KG1 (cell line): Measurements from ENCODE around the gene ZDHHC17.
A peak's percentile ranks its signal among the peaks of the same experiment; 100 is the strongest.
"Not testable (repeated sequence)": the region's sequence is repeated elsewhere in the genome, so short reads cannot be mapped to it uniquely, and the experiment has no call there.

Source experiments
- DNase-seq: peaks from one replicate; lab custom pipeline; 2025; lab: John Stamatoyannopoulos, UW

The ZDHHC17 gene

DNA sequence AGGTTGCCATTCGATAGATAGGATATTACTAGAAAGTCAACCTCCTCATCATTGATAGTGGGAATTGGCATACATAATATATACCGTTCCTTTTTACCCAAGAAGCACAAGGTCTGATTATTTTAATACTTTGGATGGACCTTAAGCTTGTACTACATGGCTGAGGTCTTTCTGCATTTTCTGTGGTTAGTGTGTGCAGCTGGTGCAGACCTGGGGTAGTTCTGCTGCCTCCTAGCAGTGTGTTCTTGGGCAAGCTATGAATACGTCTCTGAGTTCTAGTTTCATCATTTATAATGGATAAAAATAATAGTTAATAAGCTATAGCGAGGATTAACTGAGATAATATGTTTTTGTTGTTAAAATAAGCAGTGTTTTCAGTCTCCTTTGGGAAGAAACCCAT is 2.2 kb downstream of the ZDHHC17 start:
- DNase-seq, result no peak

DNA sequence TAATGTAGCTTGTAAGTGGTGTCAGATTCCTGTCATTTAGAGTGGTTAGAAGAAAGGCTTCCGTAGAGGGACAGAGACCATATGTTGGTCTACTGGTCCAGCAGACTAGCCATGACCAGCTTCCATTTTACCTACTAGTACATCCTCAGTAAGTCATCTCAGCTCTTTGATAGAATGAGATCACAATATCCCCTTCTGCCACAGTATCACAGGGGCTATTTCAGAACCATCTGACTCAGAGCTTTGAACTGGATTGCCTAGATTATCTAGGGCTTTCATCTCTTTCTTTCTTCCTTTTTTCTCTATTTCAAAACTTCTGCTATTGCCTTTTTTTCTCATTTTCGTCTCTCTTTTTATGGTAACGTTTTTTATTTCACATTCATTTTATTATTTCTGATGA is 4.7 kb downstream of the ZDHHC17 start:
- DNase-seq, result no peak

DNA sequence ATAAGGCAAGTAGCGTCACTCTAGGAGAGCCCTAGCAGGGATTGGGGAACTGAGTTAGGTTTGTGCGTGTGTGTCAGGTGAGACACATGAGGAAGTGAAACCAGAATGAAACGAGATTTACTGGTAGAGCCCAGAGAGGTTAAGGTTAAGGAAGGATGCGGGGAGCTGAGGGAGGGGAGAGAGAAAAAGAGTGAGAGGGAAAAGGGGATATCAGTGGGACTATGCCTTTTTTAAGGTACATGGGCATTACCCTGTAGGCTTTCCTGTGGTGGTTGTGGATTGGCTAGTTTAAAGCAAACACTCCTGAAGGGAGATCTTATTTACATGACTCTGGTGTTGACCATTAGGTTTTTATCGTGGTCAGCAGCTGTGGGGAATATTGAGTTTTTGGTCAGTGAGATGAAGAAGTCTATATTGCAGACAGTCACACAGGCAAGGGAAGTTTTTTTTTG is 13.9 kb downstream of the ZDHHC17 start:
- no peak for DNase-seq

DNA sequence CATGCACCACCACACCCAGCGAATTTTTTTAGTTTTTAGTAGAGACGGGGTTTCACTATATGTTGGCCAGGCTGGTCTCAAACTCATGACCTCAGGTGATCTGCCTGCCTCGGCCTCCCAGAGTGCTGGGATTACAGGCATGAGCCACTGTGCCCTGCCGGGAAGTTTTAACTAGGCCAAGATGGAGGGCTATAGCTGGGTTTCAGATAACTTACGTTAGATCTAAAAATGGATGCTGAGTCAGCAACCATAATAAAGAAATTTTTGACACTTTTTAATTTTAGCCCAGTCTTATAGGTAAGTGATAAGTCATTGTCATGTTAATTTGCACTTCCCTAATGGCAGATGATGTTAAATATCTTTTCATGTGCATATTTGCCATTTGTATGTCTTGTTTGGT is 14.4 kb downstream of the ZDHHC17 start:
- DNase-seq, result no peak

DNA sequence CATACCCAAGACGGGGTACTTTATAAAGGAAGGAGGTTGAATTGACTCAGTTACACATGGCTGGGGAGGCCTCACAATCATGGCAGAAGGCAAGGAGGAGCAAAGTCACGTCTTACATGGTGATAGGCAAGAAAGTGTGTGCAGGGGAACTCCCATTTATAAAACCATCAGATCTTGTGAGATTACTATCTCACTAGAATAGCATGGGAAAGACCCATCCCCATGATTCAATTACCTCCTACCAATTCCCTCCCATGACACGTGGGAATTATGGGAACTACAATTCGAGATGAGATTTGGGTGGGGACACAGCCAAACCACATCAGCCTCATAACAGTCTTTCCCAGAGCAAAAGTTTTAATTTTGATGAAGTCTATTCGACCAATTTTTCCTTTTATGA is 15.4 kb downstream of the ZDHHC17 start:
- not testable (repeated sequence) for DNase-seq

DNA sequence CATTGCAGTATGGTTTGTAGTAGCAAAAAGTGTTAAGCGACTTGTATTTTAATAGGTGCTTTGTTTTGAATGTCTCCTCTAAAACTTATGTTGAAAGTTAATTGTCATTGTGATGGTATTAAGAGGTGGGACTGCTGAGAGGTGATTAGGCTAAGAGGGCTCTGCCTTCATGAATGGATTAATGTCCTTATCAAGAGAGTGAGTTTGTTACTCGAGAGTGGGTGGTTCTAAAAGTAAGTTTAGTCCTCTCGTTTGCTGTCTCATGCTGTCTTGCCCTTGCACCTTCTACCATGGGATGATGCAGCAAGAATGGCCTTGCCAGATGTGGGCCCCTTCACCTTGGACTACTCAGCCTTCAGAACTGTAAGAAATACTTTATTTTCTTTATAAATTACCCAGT is 17.4 kb downstream of the ZDHHC17 start:
- no peak for DNase-seq

DNA sequence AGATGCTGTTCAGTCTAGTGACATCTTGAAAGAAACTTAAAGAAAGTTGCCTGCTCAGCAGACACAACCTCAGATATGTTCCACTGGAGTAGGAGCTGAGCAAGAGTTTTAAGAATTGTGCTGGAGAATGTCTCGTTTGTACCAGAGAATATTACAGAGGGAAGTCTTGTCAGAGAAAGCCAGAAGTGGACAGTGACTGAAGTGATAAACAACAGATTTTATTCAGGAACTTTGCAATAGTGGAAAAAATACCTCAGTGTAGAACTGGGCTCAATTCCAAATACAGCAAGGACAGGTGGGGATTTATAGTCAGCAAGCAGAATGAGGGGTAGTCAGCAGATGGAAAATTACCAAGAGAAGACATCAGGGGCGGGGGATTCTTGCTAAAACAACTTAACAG is 18.6 kb downstream of the ZDHHC17 start:
- no peak for DNase-seq

DNA sequence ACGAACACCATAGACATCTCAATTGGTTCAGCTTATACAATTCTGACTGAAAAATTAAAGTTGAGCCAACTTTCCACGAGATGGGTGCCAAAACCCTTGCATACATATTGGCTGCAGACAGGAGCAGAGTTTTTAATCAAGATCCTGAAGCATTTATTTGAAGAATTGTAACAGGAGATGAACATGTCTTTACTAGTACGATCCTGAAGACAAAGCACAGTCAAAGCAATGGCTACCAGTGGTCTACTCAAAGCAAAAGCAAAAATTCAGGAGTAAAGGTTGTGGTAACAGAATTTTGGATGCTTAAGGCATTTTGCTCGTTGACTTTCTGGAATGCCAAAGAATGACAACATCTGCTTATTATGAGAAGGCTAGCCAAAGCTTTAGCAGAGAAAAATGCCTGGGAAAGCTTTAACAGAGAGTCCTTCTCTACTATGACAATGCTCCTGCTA is 20.7 kb downstream of the ZDHHC17 start:
- no peak for DNase-seq

DNA sequence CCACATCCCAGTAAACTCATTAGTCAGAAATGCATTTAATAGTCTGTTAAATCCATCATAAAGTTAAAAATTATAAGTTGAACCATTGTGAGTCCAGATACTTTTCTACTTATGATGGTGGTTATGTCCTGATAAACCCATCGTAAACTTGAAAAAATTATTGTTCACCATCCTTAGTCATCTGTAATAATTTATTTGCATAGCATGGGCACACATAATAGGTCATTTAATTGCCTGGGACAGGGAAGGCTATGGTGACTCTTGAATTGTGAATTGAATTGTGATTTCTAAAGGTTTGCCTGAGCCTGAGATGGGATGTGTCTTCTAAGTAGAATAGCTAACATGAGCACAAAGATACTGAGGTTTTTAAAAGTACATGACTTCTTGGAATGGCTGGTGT is 21.5 kb downstream of the ZDHHC17 start:
- no peak for DNase-seq

DNA sequence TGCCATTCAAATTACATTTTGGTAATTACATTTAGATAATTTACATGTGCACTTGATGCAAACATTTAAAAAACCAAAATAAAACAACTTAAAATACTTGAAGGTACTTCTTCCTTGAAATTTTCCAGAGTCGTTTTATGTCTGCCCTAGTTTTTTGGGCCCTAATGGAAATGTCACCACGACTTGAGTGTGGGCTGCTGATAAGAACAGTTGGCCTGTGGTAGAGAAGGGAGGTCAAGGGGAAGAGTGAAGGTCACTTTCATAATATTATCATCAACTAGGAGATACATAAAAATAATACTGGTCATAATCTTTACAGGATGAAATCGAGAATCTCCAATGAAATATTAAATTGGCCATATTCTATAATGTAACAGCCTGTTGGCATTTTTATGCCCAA is 23.1 kb downstream of the ZDHHC17 start:
- DNase-seq, result no peak

DNA sequence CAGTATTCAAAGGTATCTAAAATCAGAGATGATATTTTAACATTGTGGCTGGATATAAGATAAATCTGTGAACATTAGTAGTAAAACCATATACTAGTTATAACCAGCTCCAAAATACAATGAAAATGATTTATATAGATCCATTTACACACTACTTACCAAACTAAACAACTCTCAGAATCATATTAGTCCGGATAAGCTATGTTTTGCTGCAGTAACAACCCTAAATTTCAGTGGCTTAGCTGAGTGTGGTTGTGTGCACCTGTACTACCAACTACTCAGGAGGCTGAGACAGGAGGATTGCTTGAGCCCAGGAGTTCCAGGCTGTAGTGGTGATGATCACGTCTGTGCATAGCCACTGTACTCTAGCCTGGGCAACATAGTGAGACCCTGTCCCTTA is 23.8 kb downstream of the ZDHHC17 start:
- DNase-seq, result no peak

DNA sequence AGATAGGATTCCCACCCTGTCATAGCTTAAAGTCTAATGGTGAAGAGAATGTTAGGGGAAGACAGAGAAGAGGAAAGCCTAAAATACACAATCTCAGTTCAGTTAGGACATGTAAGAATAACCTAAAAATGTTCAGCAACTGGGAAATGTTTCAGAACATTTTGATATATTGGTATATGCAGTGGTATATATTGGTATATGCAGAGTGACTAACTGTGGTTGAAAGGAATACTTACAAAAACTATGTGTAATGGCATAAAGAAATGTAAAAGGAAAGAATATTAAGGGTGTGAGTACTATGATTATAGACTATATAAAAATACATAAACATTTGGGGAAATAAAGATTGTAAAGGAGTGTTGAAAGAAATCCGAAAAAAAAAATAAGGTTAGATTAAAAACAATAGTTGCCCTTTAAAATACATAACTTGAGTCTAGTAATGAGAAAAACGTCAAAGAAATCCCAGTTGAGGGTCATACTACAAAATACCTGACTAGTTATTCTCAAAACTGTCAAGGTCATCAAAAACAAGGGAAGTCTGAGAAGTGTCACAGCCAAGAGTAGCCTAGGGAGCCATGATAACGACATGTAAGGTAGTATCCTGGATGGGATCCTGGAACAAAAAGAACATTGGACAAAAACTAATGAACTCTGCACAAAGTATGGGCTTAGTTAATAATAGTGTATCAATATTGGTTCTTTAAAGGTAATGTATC is 25.6 kb downstream of the ZDHHC17 start:
- DNase-seq, result no peak

DNA sequence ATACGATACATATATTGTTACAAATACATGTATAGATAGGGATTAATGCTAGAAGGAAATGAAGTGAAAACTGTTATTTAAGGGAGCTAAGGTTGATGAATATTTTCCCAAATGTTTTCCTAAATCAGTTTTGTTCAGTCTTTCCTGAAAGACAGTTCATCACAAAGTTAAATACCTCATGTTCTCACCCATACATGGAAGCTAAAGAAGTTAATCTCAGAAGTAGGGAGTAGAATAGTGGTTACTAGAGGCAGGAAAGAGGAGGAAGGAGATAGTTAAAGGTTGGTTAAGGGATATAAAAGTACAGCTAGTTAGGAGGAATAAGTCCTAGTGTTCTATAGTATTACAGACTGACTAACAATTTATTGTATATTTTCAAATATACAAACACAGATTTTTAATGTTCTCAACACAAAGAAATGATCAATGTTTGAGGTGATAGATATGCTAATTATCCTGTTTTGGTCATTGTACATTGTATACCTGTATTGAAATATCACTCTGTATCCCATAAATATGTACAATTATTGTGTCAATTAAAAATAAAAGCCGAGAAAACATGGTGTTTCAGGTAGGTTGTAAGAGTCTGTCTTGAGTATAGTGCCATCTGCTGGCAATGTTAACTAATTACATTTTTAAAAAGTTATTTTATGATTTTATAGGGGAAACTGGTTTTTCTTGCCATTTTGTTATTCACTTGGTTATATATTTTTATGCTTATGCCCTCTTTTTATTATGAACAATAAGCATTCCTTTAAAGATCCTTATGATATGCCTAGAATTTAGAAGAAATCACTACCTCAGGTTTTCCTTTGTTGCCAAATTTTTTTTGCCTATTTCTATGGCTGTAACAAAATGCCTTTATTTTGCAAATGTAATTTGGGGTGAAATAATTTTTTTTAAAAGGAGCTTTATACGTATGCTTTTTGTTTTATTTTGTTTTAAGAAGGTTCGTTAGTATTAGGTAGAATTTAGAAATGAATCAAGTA is 26.9 kb downstream of the ZDHHC17 start:
- DNase-seq, result peak; percentile 16

DNA sequence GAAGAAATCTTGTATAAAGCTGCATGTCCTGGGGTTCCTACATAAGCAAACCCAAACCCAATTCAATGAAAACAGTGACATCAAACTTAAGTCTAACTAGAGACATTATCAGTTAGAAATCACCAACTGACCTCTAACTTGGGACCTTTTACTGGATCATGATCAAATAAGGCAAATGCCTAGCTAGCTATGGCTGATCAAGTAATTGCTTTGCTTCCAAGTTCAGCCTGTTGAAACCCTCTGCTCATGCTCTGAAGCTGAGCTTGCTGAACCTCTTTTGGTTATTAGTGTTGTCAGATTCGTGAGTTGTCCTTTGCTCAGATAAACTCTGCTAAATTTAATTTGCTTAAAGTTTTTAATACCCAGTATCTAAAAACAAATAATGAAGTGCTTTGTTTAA is 28.9 kb downstream of the ZDHHC17 start:
- no peak for DNase-seq

DNA sequence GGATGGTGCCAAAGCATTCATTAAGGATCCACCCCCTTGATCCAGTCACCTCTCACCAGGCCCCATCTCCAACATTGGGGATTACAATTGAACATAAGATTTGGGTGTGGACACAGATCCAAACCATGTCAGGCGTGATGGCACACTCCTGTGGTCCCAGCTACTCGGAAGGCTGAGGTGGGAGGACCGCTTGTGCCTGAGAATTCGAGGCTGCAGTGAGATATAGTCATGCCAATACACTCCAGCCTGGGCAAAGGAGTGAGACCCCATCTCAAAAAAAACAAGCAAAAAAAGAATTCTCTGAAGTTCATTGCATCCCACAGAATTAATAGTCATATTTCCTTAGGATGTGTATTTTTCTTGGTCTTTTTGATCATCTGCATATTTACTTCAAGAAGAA is 34.9 kb downstream of the ZDHHC17 start:
- DNase-seq, result no peak

DNA sequence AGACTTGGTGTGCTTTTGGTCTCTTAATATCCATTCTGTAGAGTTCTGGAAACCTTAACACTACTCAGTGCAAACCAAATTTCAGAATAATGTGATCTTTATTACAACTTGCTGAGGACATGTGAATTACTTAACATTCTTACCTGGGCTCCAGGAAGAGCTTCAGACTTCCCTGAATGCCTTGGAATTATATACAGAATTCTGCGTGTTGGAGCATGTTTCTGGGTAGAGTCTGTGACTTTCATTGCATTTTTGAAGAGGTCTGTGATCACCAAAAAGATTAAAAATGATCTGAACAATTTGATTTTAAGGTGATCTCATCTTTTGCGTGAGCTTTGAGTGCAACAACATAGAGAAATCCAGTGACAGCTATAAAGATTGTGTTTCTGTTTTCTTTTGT is 35.4 kb downstream of the ZDHHC17 start:
- no peak for DNase-seq

DNA sequence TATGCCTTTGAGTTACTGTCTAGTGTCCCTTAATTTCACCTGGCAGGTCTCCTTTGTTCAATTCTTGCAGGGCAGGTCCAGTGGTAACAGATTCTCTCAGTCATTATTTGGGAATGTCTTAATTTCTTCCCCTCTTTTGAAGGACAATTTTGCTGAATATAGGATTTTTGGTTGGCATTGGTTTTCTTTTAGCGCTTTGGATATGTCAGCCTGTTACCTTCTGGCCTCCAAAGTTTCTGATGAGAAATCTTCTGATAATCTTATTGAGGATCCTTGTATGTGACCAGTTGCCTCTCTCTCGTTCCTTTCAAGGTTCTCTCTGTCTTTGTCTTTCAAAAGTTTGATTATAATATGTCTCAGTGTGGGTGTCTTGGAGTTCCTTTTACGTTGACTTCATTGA is 38.1 kb downstream of the ZDHHC17 start:
- no peak for DNase-seq

DNA sequence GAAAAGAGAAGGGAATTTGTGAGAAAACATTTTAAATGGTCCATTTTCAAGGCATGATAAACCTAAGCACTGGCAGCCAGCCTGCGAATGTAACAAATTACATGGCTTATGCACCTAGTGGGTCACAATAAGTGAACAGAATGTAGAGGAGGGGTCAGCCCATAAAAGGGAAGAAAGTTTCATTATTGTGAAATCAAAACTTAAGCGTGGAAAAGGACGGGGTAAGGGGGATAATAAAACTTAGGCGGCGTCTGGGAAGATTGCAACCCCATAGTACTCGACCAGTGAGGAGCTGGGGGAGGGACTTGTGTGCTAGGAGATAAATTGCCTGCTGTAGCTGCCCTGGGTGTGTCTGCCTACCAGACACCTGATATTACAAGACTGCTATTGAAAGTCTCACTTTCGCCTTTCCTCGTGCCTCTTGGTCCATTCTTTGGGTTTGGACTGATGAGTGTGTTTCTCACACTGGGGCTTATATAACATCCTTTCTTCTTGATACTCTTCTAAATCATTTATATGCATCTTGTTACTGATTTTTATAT is 40.6 kb downstream of the ZDHHC17 start:
- no peak for DNase-seq

DNA sequence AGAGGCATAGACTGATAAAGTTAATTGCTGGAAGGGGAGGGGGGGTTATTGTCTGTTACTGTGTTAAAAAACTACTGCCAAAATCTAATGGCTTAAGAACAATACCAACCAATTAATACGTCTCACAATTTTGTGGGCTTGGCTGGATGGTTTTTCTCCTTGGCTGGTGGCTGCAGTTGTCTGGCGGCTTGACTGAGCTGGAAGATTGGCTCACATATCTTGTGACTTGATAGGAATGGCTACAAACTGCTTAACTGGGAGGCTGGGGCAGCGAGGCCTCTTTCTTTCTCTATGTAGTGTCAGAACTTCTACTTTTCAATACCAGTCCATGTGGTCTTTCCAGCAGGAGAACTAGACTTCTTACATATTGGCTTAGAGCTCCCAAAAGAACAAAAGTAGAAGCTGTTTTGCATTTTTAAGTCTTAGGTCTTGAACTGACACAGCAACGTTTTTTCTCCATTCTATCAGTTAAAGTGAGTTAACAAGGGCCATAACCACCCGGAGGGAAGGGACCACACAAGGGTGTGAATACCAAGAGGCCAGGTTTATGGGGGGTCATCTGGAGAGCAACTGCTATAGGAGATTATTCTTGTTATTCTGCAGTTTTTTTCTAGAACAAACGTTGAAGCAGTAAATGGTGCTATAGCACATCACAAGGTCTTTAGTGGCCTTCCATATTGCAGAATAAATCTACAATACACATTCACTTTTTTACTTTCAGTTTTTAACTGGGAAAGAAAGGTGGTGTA is 46.9 kb downstream of the ZDHHC17 start:
- DNase-seq, result no peak

DNA sequence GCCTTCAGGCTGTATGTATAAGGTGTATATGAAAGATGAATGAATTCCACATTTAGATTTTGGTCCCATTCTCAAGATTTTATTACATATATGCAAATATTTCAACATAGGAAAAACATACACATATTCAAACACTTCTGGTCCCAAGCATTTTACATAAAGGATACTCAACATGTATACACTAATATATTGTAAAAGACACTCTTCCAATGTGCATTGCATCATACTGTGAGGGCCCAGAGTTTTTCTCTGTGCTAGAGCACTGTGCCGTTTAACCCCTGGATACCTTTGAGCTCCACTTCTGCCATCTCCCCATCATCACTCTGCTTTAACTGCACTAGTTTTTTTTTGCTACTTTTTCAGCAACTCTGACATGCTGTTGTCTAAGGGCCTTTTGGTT is 48.1 kb downstream of the ZDHHC17 start:
- no peak for DNase-seq

DNA sequence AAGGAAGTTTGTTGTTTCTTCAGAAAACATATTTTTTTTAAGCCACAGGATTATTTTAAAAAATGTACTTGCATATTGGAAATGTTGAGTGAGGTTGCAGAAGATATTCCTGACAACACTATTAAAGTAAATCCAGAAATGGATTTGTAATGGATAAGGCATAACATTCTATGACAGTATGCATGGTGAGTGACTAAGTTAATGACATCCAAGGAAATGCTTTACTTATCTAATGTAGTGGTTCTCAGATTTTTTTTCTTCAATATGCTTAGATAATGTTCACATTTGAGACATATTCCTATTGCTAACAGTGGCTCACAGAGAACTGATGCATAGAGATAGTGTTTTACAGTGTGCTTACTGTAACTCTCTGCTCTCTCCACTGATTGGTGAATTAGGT is 49.4 kb downstream of the ZDHHC17 start:
- DNase-seq, result no peak

DNA sequence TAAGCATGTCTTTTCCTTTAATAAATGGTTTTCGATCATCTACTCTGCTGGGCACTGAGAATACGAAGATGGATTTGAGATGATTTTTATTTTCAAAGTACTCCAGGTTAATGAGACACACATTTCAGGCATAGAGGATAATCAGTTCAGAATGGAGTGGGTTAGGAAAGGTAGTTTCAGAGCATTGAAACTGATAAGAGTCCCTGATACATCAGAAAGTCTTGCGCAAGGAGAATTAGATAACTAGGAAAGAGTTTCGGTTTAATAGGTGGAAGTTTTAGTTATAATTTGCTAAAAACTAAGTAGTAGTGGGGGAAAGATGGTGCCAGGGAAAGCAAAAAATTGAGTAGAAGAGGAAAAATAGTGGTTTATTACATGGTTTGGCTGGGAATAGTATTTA is 50.1 kb downstream of the ZDHHC17 start:
- no peak for DNase-seq
